ACC112 (cell line): ENCODE measurements around the gene ELANE.
A peak's percentile ranks its signal among the peaks of the same experiment; 100 is the strongest.
"Not testable (repeated sequence)": the region's sequence is repeated elsewhere in the genome, so short reads cannot be mapped to it uniquely, and the experiment has no call there.

Source experiments
- H2AFZ ChIP-seq: fragments of 200-600 bp; sonication (generic); one replicate; pipeline ENCODE4 v1.6.0; 2017; ENCODE audit warnings: antibody characterized with exemption, low read length; ENCODE audit not compliant: unreplicated experiment
- H3K27ac ChIP-seq: fragments of 200-600 bp; sonication (generic); 2 replicates; pipeline ENCODE4 v1.5.1; 2014; ENCODE audit warnings: low read depth, mild to moderate bottlenecking, antibody characterized with exemption, low read length, moderate library complexity
- H3K27me3 ChIP-seq: fragments of 200-600 bp; sonication (generic); 2 replicates; pipeline ENCODE4 v1.6.1; 2014; ENCODE audit warnings: mild to moderate bottlenecking, antibody characterized with exemption, low read length, moderate library complexity, mixed read lengths; ENCODE audit not compliant: insufficient read depth
- H3K36me3 ChIP-seq: fragments of 200-600 bp; sonication (generic); 2 replicates; pipeline ENCODE4 v1.6.1; 2016; ENCODE audit warnings: mild to moderate bottlenecking, antibody characterized with exemption, low read length, moderate library complexity, mixed read lengths; ENCODE audit not compliant: insufficient read depth
- H3K4me1 ChIP-seq: fragments of 200-600 bp; sonication (generic); one replicate; pipeline ENCODE4 v1.6.1; 2016; ENCODE audit warnings: low read length, mixed read lengths; ENCODE audit not compliant: insufficient read depth, unreplicated experiment, control insufficient read depth
- H3K4me3 ChIP-seq: fragments of 200-600 bp; sonication (generic); 2 replicates; pipeline ENCODE4 v1.5.1; 2014; ENCODE audit warnings: mild to moderate bottlenecking, low read depth, low read length
- H3K79me2 ChIP-seq: fragments of 200-600 bp; sonication (generic); one replicate; pipeline ENCODE4 v1.6.0; 2016; ENCODE audit warnings: low read length; ENCODE audit not compliant: control insufficient read depth, unreplicated experiment, insufficient read depth

The ELANE gene

DNA sequence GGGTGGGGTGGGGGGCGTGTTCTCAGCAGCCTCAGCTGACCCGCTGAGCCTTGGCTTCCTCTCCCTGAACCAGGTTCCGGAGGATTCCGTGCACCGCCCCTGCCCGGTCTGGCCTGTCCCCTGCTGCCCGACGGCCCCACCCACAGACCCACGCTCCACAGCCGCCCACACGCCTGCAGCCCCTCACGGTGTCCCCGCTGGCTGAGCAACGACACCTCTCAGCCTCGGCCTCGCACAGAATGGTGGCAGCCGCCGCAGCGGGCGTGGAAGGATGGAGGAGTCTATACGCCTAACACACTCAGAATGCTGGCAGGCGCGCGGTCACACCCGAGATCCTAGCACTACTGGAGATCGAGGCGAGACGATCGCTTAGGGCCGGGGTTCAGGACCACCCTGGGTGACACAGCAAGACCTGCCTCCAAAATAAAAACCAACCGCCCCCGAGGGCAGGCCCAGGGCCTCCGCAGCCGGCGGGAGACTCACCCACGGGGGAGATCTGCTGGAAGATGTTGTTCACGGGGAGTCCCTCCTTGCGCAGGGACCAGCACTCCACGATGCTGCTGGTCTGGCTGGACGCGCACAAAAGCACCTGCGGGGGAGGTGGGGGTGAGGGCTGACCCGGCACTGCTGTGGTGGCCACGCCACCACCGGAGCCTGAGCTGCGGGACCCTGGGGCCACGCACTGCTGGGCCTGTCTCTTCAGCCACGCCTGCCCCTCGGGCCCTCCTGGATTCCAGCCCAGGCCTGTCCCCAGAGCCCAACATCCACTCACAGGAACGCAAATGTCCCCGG, 32.5 kb downstream of the ELANE start:
- Histone ChIP-seq H3K27me3 (no peaks in the 10 kb centered on the region), H2AFZ (no peak overlapping the region), H3K4me1 (no peaks in the 10 kb centered on the region), H3K79me2 (no peaks in the 10 kb centered on the region), H3K4me3 (no peak overlapping the region), H3K36me3 (peaks cover 5% of the 10 kb centered on the region; the same call in 1 of the 2 replicates), H3K27ac (no peak overlapping the region)

DNA sequence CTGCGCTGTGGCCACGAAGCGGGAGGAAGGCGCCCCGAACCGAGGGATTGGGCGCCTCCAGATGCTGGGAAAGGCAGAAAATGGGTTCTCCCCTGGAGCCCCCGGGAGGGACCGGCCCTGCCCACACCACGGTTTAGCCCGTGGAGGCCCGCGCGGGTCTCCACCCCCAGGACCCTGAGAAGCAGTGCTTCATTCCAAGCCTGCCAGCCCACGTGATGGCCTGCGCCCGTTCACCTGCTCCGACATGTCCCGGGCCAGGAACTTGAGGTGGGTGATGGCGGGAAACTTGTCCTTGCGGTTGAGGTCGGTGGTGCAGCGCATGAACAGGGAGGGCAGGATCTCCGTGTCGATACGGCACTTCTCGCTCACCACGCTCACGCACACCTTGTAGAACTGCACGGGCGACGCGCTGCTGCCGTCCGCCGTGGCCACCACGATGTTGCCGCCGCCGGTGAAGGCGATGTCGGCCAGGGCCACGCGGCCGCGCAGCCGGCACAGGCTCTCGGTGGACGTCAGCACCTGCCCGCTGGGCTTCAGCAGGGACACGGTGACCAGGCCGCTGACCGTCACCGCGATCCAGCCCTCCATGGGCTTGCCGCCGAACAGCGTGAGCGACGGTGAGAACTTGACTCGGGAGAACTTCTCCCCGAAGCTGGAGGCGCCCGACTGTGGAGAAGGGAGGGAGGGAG, 33.6 kb downstream of the ELANE start:
- Histone ChIP-seq H3K36me3 (peaks cover 5% of the 10 kb centered on the region; the same call in 1 of the 2 replicates), H3K27ac (no peak overlapping the region), H3K4me3 (no peak overlapping the region), H3K4me1 (no peaks in the 10 kb centered on the region), H2AFZ (no peak overlapping the region), H3K27me3 (no peaks in the 10 kb centered on the region), H3K79me2 (no peaks in the 10 kb centered on the region)

DNA sequence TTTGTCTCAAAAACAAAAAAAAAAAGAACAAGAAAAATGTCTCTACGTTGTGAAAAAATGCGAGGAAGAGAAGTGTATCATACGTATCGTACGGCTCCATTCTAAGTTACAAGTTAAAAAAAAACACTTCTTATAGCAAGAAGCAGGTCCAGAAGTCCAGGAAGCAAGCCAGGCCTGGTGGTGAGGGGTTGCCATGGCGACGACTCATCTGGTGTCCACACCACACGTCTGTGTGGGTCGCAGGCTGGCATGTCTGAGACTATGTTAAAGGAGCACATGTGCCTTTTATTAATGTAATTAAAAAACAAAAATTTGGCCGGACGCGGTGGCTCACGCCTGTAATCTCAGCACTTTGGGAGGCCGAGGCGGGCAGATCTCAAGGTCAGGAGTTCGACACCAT, 35.0 kb downstream of the ELANE start:
- no peak overlapping the region for H2AFZ ChIP-seq
- H3K36me3 ChIP-seq: no peaks in the 10 kb centered on the region
- no peak overlapping the region for H3K4me3 ChIP-seq
- H3K4me1 ChIP-seq: no peaks in the 10 kb centered on the region
- peaks cover 2% of the 10 kb centered on the region for H3K79me2 ChIP-seq
- no peak overlapping the region for H3K27ac ChIP-seq
- no peaks in the 10 kb centered on the region for H3K27me3 ChIP-seq

DNA sequence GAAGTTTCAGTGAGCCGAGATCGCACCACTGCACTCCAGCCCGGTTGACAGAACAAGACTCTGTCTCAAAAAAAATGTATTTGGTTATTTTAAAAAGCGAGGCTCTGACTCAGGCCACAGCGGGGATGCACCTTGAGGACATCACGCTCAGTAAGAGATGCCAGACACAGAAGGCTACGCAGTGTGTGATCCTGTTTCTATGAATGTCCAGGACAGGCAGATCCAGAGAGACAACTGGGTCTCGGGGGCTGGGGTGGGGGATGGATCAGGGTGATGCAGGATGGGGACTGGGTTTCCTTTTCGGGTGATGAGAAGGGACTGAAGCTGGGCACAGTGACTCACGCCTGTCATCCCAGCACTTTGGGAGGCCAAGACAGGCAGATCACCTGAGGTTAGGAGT, 35.5 kb downstream of the ELANE start:
- H3K4me1 ChIP-seq: no peaks in the 10 kb centered on the region
- H2AFZ ChIP-seq: no peak overlapping the region
- H3K27me3 ChIP-seq: no peaks in the 10 kb centered on the region
- H3K36me3 ChIP-seq: no peaks in the 10 kb centered on the region
- H3K79me2 ChIP-seq: peaks cover 7% of the 10 kb centered on the region
- H3K27ac ChIP-seq: no peak overlapping the region
- H3K4me3 ChIP-seq: no peak overlapping the region

DNA sequence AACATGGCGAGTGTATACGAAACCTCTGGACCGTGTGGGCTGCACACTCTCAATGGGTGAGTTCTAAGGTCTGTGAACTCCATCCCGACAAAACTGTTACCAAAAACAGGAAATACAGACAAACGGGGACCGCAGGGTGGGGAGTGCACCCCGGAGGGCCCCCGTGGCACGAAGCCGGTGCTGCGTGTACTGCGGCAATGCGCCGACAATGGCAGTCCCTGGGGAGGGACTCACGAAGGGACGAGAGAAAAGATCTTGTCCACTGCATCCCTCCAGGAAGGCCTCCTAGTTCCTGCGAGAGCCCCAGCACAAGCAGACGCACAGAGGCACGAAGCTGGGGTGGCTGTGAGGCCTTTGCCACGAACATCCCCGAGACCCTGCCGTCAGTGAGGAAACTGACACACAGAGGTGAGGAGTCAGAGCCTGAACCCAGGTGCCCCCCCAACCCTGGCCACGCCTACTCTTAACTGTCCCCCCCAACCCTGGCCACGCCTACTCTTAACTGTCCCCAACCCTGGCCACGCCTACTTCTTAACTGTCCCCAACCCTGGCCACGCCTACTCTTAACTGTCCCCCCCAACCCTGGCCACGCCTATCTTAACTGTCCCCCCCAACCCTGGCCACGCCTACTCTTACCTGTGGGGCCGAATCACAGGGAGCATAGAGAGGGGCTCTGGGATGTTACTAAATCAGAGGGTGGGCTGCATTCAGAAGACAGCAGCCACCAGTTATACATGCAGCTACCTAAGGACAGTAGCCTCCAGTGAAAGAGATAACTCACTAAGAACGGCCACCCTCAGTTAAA, 36.7 kb downstream of the ELANE start:
- Histone ChIP-seq H3K27me3 (no peaks in the 10 kb centered on the region), H3K36me3 (no peaks in the 10 kb centered on the region), H3K27ac (no peak overlapping the region), H3K4me3 (no peak overlapping the region), H3K4me1 (no peaks in the 10 kb centered on the region), H2AFZ (no peak overlapping the region), H3K79me2 (peaks cover 7% of the 10 kb centered on the region)

DNA sequence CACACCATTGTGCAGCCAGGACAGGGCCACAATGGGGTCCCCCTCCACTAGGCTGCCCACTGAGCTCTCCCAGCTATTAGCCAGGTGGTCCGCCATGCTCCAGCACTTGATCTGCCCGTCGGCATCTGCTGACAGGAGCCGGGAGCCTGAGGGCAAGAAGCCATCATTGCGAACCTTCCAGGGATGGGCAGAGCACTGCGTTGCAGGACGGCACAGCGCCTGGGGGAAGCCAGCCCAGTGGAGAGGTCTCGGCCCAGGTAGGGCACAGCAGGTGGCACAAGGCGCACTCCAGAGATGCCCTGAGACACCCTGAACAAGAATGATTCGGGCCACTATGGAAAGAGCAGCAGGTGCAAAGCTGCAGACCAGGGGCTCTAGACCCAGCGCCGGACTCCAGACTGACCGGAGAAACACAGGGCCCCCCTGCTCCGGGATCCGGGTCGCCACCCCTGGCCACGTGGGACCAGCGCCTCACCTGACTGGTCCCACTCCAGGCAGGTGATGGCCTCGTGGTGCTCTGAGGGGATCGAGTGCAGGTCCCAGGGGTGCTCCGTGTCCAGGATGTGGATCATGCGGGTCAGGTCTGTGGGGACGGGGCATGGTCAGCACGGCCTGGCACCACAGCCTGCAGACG, 37.7 kb downstream of the ELANE start:
- H3K27me3 ChIP-seq: no peaks in the 10 kb centered on the region
- no peak overlapping the region for H2AFZ ChIP-seq
- H3K27ac ChIP-seq: no peak overlapping the region
- H3K36me3 ChIP-seq: no peaks in the 10 kb centered on the region
- H3K79me2 ChIP-seq: peaks cover 7% of the 10 kb centered on the region
- H3K4me3 ChIP-seq: no peak overlapping the region
- no peaks in the 10 kb centered on the region for H3K4me1 ChIP-seq

DNA sequence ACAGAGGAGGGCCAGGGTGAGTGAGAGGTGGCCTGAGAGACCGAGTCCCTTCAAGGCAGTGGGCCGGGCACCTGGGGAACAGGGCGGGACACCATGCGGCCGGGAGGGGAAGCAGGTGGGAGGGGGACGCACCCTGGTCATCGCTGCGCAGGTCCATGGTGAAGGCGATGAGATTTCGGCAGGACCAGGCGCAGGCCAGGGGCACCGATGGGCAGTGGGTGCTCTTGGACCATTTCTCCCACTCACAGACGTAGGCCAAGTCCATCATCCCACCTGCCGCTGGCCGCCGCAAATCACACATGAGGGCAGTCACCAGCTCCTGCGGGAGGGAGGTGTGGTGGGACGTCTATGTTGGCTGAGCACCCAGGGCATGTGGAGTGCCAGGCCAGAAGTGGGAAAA, 38.7 kb downstream of the ELANE start:
- Histone ChIP-seq H3K4me3 (no peak overlapping the region), H2AFZ (no peak overlapping the region), H3K27me3 (no peaks in the 10 kb centered on the region), H3K79me2 (peaks cover 7% of the 10 kb centered on the region), H3K4me1 (no peaks in the 10 kb centered on the region), H3K27ac (no peak overlapping the region), H3K36me3 (no peaks in the 10 kb centered on the region)

DNA sequence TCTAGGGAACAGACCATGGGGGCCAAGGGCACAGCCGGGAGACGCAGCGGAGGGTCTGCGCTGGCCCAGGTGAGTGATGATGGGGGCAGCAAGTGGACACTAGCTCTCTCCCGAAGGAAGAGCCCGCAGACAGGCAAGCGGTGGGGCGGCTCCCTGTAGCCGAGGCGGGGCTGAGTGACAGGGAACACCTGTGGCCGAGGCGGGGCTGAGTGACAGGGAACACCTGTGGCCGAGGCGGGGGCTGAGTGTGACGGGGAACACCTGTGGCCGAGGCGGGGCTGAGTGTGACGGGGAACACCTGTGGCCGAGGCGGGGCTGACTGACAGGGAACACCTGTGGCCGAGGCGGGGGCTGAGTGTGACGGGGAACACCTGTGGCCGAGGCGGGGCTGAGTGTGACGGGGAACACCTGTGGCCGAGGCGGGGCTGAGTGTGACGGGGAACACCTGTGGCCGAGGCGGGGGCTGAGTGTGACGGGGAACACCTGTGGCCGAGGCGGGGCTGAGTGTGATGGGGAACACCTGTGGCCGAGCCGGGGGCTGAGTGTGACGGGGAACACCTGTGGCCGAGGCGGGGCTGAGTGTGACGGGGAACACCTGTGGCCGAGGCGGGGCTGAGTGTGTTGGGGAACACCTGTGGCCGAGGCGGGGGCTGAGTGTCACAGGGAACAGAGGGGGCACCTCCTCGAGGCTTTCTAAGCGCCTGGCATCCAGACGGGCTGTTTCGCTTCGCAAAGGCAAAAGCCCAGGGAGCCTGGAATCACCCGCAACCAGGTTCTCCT, 39.5 kb downstream of the ELANE start:
- H3K36me3 ChIP-seq, H3K27ac ChIP-seq, H3K4me1 ChIP-seq, H3K27me3 ChIP-seq, H3K79me2 ChIP-seq, H2AFZ ChIP-seq: not testable (repeated sequence)
- peak overlapping the region; percentile 92 for H3K4me3 ChIP-seq

DNA sequence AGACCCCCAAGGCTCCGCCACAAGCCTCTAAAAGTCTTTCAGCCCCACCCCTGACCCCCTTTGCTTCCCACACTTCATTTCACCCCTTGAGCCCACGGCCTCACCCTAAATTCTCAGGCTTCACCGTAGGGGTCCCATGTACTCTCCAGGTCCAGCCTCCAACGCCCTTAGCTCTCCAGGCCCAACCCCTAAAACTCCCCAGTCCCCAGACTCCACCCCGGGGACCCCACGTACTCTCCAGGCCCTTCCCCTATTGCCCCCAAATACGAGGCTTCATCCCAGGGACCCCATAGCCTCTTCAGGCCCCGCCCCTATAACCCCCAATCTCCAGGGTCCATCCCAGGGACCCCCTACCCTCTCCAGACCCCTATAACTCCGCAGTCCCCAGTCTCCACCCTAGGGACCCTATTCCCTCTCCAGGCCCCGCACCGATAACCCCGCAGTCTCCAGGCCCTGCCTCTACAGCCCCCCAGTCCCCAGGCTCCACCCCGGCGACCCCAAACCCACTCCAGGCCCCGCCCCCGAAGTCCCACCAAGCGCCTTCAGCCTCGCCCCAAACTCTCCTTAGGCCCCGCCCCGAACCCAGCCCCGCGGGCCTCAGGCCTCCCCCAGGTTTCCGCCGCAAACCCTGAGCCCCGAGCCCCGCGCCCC, 40.3 kb downstream of the ELANE start:
- Histone ChIP-seq H3K27ac (no peak overlapping the region; the same call in 1 of the 2 replicates), H3K4me1 (no peaks in the 10 kb centered on the region), H2AFZ (no peak overlapping the region)

More for the DNA sequence above, 40.3 kb downstream of the ELANE start:
- H3K4me3 ChIP-seq: peak overlapping the region; percentile 92
- H3K27me3 ChIP-seq: no peaks in the 10 kb centered on the region
- H3K36me3 ChIP-seq: no peaks in the 10 kb centered on the region
- peaks cover 7% of the 10 kb centered on the region for H3K79me2 ChIP-seq
